Kidney (tissue), 14 donors: ENCODE results near the gene PRRX2. TPM values are rescaled to one million over a fixed set of nuclear protein-coding genes. Genes with fewer than 3 reads are reported as not detected.

Source experiments
- DNase-seq, 5 donors: peaks; one replicate each; pipeline ENCODE4 v3.0.0-alpha.2; 2013 to 2020
- FAIRE-seq: peaks from 2 replicates; lab custom pipeline; 2012; peaks lifted over from hg19 to GRCh38; lab: Jason Lieb, UNC
- H3K27ac ChIP-seq, 2 donors: one replicate each; pipeline ENCODE4 v1.7.0; 2013; ENCODE audit warnings: low read depth in 2 of 2, low read length in 2 of 2, inconsistent platforms in 1 of 2
- H3K27me3 ChIP-seq: one replicate; pipeline ENCODE4 v1.7.1; 2013; ENCODE audit warnings: low read length, inconsistent platforms; ENCODE audit not compliant: control insufficient read depth, insufficient read depth
- H3K36me3 ChIP-seq, 3 donors: one replicate each; pipeline versions ENCODE4 v1.7.0 to v1.7.1; 2013; ENCODE audit warnings: low read length in 3 of 3, control low read depth in 1 of 3, inconsistent platforms in 1 of 3; ENCODE audit not compliant: insufficient read depth in 3 of 3, control insufficient read depth in 2 of 3
- H3K4me1 ChIP-seq, 3 donors: one replicate each; pipeline versions ENCODE4 v1.7.0 to v1.7.1; 2013; ENCODE audit warnings: low read length in 3 of 3, inconsistent platforms in 1 of 3, low read depth in 1 of 3; ENCODE audit not compliant: control insufficient read depth in 2 of 3, insufficient read depth in 2 of 3
- H3K4me3 ChIP-seq, 3 donors: one replicate each; pipeline versions ENCODE4 v1.7.0 to v1.8.1; 2013; ENCODE audit warnings: low read length in 3 of 3, control low read depth in 1 of 3, inconsistent platforms in 1 of 3
- H3K9ac ChIP-seq, 3 donors: one replicate each; pipeline versions ENCODE4 v1.7.0 to v1.7.1; 2013; ENCODE audit warnings: low read length in 3 of 3, control low read depth in 1 of 3, inconsistent platforms in 1 of 3
- H3K9me3 ChIP-seq, 3 donors: one replicate each; pipeline versions ENCODE4 v1.7.0 to v1.7.1; 2013; ENCODE audit warnings: low read length in 3 of 3, control low read depth in 1 of 3, inconsistent platforms in 1 of 3; ENCODE audit not compliant: control insufficient read depth in 2 of 3, insufficient read depth in 1 of 3
- CTCF ChIP-seq: IDR thresholded peaks from 3 replicates; pipeline ENCODE4 v1.5.1; 2012; ENCODE audit warnings: mild to moderate bottlenecking, moderate library complexity, borderline replicate concordance; ENCODE audit not compliant: insufficient read depth; ENCODE audit errors: extremely low read depth
- intact Hi-C: fragments of 100-400 bp; cut with DNase I; formaldehyde crosslinking; loops from one replicate; pipeline ENCODE4 v1.11.1; 2022
- polyA plus RNA-seq: library from polyadenylated mRNA; stranded (reverse); fragments of 350-450 nt; fragmentation: Illumina TruSeq; extraction: RNeasy Lipid Tissue Mini Kit (QIAGEN cat#74804); gene quantifications from one replicate; pipeline ENCODE4 v1.2.3, GENCODE V29; 2014; ENCODE audit warnings: low read depth, low replicate concordance; ENCODE audit not compliant: insufficient read depth
- total RNA-seq: library from RNA; stranded (reverse); fragmentation: NEBNext Ultra II Directional; extraction: Animal tissue kit (Norgen Biotek cat#: 25700); gene quantifications from one replicate; pipeline ENCODE4 v1.2.1, GENCODE V29; 2021
- donor health status: control.
- donor health status: control.
- donor health status: control.
- donor health status: control.
- donor health status: control.
- donor health status: DM: yes; HTN: yes; CAD: no.
- donor health status: Normal renal cell carcinoma (clear cell type).

The PRRX2 gene
- total and polyA plus RNA-seq, 2 donors from 2014 or later: 1.8 to 2.3 TPM

- Histone ChIP-seq H3K4me3 (no peak overlapping the region), H3K27me3 (no peaks in the 10 kb centered on the region), H3K36me3 (no peaks in the 10 kb centered on the region), H3K27ac (no peak overlapping the region), H3K9ac (no peak overlapping the region), H3K9me3 (no peaks in the 10 kb centered on the region), H3K4me1 (no peaks in the 10 kb centered on the region)
- DNase-seq (no peak), FAIRE-seq (no peak)
- intact Hi-C loops: no loop called here
- TF ChIP-seq CTCF: no peak
Observed at GRCh38 chr9:129720865-129721545, 55.6 kb downstream of the PRRX2 start.

- Histone ChIP-seq H3K9me3 (no peaks in the 10 kb centered on the region), H3K4me1 (no peaks in the 10 kb centered on the region), H3K27me3 (no peaks in the 10 kb centered on the region), H3K36me3 (no peaks in the 10 kb centered on the region), H3K9ac (no peak overlapping the region), H3K4me3 (no peak overlapping the region), H3K27ac (no peak overlapping the region)
- DNase-seq (no peak), FAIRE-seq (no peak)
- intact Hi-C loops: no loop called here
- TF ChIP-seq CTCF: no peak
Observed at GRCh38 chr9:129722913-129723312, 57.5 kb downstream of the PRRX2 start.

GRCh38 chr9:129724456-129725190 is 59.2 kb downstream of the PRRX2 start:
- H3K27ac ChIP-seq: no peak overlapping the region
- no peak for FAIRE-seq
- no peaks in the 10 kb centered on the region for H3K36me3 ChIP-seq
- no peak overlapping the region for H3K4me3 ChIP-seq
- no peak for DNase-seq
- intact Hi-C loops: no loop called here
- no peaks in the 10 kb centered on the region for H3K4me1 ChIP-seq
- TF ChIP-seq CTCF: no peak
- H3K9me3 ChIP-seq: no peaks in the 10 kb centered on the region
- H3K9ac ChIP-seq: no peak overlapping the region
- H3K27me3 ChIP-seq: no peaks in the 10 kb centered on the region
